T-helper 2 cell treated with Interferon-gamma antibody and Interleukin-4, amounts not matched to agents 100 ng/mL and 5 ng/mL, for 36 hours (primary cell): ENCODE results near the gene SLC38A2. TPM values are rescaled to one million over a fixed set of nuclear protein-coding genes. Genes with fewer than 3 reads are reported as not detected.
"Not testable (repeated sequence)": the region's sequence is repeated elsewhere in the genome, so short reads cannot be mapped to it uniquely, and the experiment has no call there.

Experiments used
- intact Hi-C: fragments of 100-400 bp; cut with micrococcal nuclease; formaldehyde crosslinking; loops from one replicate; pipeline ENCODE4 v1.15.1; 2023
- total RNA-seq: library from RNA; stranded (reverse); gene quantifications from 2 replicates; pipeline ENCODE4 v1.2.3, GENCODE V29; 2022

SLC38A2 gene
- total RNA-seq, 1 donor from 2014 or later = 168 TPM

GRCh38 chr12:46342562-46343033 is 30.0 kb downstream of the SLC38A2 start:
- intact Hi-C loops = loop anchor here (2.0 to 5.0 kb wide), 2 partner anchors 642 to 680 kb away; no protein-coding TSS in a partner anchor

DNA sequence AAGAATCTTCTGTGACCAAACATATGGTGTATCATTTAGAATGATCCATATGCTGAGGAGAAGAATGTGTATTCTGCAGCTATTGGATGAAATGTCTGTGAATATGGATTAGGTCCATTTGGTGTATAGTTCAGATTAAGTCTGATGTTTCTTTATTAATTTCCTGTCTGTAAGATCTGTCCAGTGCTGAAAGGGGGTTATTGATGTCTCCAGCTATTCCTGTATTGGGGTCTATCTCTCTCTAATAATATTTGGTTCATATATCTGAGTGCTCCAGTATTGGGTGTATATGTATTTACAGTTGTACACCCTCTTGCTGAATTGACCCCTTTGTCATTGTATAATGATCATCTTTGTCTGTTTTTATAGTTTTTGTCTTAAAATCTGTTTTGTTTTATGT is 33.5 kb downstream of the SLC38A2 start:
- intact Hi-C loops = no loop called here

DNA sequence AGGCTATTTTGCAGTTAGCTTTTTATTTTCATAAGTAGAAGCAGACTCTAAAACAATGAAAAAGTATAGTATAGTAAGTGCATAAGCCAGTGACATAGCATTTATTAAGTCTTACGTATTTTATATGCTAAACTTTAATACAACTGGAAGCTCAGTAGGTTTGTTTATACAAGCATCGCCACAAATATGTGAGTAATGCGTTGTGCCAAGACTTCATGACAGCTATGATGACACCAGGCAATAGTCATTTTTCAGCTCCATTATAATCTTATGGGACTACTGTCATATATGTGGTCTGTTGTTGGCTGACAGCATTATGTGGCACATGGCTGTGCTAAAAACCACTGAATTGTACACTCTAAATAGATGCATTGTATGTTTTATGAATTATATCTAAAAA is 40.3 kb downstream of the SLC38A2 start:
- intact Hi-C loops = no loop called here

DNA sequence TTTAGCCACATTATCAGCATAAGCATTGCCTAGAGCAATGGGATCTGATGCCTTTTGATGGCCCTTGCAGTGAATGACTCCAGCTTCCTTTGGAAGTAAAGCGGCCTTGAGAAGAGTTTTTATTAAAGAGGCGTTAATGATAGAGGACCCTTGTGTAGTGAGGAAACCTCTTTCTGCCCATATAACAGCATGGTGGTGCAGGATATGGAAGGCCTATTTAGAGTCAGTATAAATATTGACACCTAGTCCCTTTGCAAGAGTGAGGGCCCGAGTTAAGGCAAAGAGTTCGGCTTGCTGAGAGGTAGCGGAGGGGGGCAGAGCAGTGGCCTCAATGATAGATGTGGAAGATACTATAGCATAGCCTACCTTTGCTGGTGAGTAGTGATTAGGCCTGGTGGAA is 47.5 kb downstream of the SLC38A2 start:
- intact Hi-C loops = not testable (repeated sequence)

- intact Hi-C loops = no loop called here
These were observed 51.8 kb downstream of the SLC38A2 start for GRCh38 chr12:46320731-46321130.

DNA sequence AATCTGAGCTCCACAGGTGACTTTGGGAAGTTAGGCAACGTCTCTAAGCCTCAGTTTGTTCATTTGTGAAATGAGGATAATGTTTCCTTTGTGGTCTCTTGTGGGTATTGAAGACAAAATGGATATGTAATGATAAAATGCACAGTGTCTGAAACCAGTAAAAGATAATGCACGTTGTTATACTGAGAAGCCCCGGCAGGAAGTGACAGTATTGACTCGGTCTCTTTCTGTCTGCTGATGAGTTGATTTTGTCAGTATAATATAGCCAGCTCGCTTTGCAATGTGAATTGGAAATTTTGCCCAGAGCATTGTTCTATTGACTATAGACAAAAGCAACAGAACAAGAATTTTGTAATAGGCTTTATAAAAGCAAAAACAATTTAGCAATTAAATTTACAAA is 54.5 kb downstream of the SLC38A2 start:
- intact Hi-C loops = no loop called here

Other genes starting within 250 kb of the SLC38A2 start
- gene SLC38A1, start 103.7 kb downstream of the SLC38A2 start, total RNA-seq = 165 and 171 TPM in 2 replicates